Measurements from ENCODE around the gene SSB. TPM values are rescaled to one million over a fixed set of nuclear protein-coding genes. Genes with fewer than 3 reads are reported as not detected.
A peak's percentile ranks its signal among the peaks of the same experiment; 100 is the strongest.

Gene SSB
- total and polyA plus RNA-seq, 2 experiments from 2014 or later = 90.7 to 235 TPM

GRCh38 chr2:169767243-169767888 is 31.3 kb upstream of the SSB start:
- no peaks in the 10 kb centered on the region for H3K9me3 ChIP-seq (ENCODE audit: low read depth)
- peak; percentile 50 to 76 for DNase-seq (ENCODE audit: low read depth in 1 of 2, low spot score in 1 of 2)
- TF ChIP-seq CTCF (IDR thresholded peaks at IDR 0.05; ENCODE audit: low read depth, low read length) = peak; percentile 68
- no peaks in the 10 kb centered on the region for H3K4me1 ChIP-seq (ENCODE audit: low read depth)
- no peaks in the 10 kb centered on the region for H3K27me3 ChIP-seq
- no peak overlapping the region for H3K27ac ChIP-seq
- no peak overlapping the region for H3K4me3 ChIP-seq
- no peaks in the 10 kb centered on the region for H3K36me3 ChIP-seq

- no peak overlapping the region for H3K4me3 ChIP-seq
- H3K27ac ChIP-seq = no peak overlapping the region
- no peaks in the 10 kb centered on the region for H3K27me3 ChIP-seq
- no peaks in the 10 kb centered on the region for H3K9me3 ChIP-seq (ENCODE audit: low read depth)
- no peak for DNase-seq (ENCODE audit: low read depth in 1 of 2, low spot score in 1 of 2)
- no peak for TF ChIP-seq CTCF (IDR thresholded peaks at IDR 0.05; ENCODE audit: low read depth, low read length)
- H3K36me3 ChIP-seq = no peaks in the 10 kb centered on the region
- H3K4me1 ChIP-seq (ENCODE audit: low read depth) = no peaks in the 10 kb centered on the region
Observed at GRCh38 chr2:169768262-169768995, 30.2 kb upstream of the SSB start.

- no peak for DNase-seq (ENCODE audit: low read depth in 1 of 2, low spot score in 1 of 2)
- Histone ChIP-seq H3K4me1 (ENCODE audit: low read depth) (no peaks in the 10 kb centered on the region), H3K4me3 (no peak overlapping the region), H3K36me3 (no peaks in the 10 kb centered on the region), H3K27ac (no peak overlapping the region), H3K9me3 (ENCODE audit: low read depth) (no peaks in the 10 kb centered on the region), H3K27me3 (no peaks in the 10 kb centered on the region)
- no peak for TF ChIP-seq CTCF (IDR thresholded peaks at IDR 0.05; ENCODE audit: low read depth, low read length)
Observed at GRCh38 chr2:169771021-169771420, 27.6 kb upstream of the SSB start.

- DNase-seq (ENCODE audit: low read depth in 1 of 2, low spot score in 1 of 2) = no peak
- no peaks in the 10 kb centered on the region for H3K36me3 ChIP-seq
- no peak for TF ChIP-seq CTCF (IDR thresholded peaks at IDR 0.05; ENCODE audit: low read depth, low read length)
- no peaks in the 10 kb centered on the region for H3K4me1 ChIP-seq (ENCODE audit: low read depth)
- no peaks in the 10 kb centered on the region for H3K9me3 ChIP-seq (ENCODE audit: low read depth)
- no peak overlapping the region for H3K4me3 ChIP-seq
- no peaks in the 10 kb centered on the region for H3K27me3 ChIP-seq
- H3K27ac ChIP-seq = no peak overlapping the region
Observed at GRCh38 chr2:169771612-169772011, 27.1 kb upstream of the SSB start.

- no peak overlapping the region for H3K27ac ChIP-seq
- H3K4me3 ChIP-seq = no peak overlapping the region
- H3K9me3 ChIP-seq (ENCODE audit: low read depth) = no peaks in the 10 kb centered on the region
- no peaks in the 10 kb centered on the region for H3K27me3 ChIP-seq
- no peaks in the 10 kb centered on the region for H3K36me3 ChIP-seq
- no peaks in the 10 kb centered on the region for H3K4me1 ChIP-seq (ENCODE audit: low read depth)
- no peak for TF ChIP-seq CTCF (IDR thresholded peaks at IDR 0.05; ENCODE audit: low read depth, low read length)
- no peak for DNase-seq (ENCODE audit: low read depth in 1 of 2, low spot score in 1 of 2)
Observed at GRCh38 chr2:169772651-169773050, 26.0 kb upstream of the SSB start.

Data from cardiac muscle cell (in vitro differentiated cells and primary cell).